MCF 10A (cell line): ENCODE measurements around the gene TRIM26. TPM values are rescaled to one million over a fixed set of nuclear protein-coding genes. Genes with fewer than 3 reads are reported as not detected.

ENCODE experiments used
- BruUV-seq: library from RNA; stranded (reverse); fragments of 400-500 nt; replicated peaks from 2 replicates; lab custom pipeline; 2021; lab: Mats Ljungman, UMichigan
- CTCF ChIA-PET: fragments of 300-600 bp; sonication (Branson Sonifier 250); formaldehyde crosslinking; extraction: SDS; loops from one replicate; lab custom pipeline; 2021; ENCODE audit warnings: antibody characterized with exemption, inconsistent platforms; lab: Yijun Ruan, JAX
- POLR2A ChIA-PET: fragments of 300-600, 350-650 bp; sonication (Branson Sonifier 250); formaldehyde crosslinking; extraction: SDS; loops from one replicate; lab custom pipeline; 2020; ENCODE audit warnings: antibody characterized with exemption, inconsistent platforms; lab: Yijun Ruan, JAX
- DNase-seq: peaks from one replicate; pipeline ENCODE4 v3.0.0-alpha.2; 2018; ENCODE audit not compliant: unreplicated experiment
- H3K27ac Mint-ChIP-seq: one replicate; pipeline ENCODE4 v1.8.0; 2022; ENCODE audit warnings: mild to moderate bottlenecking, low read depth, mixed read lengths; ENCODE audit not compliant: unreplicated experiment
- H3K27me3 Mint-ChIP-seq: one replicate; pipeline ENCODE4 v1.8.0; 2022; ENCODE audit warnings: mixed read lengths; ENCODE audit not compliant: insufficient read depth, unreplicated experiment
- H3K36me3 Mint-ChIP-seq: one replicate; pipeline ENCODE4 v1.8.0; 2022; ENCODE audit warnings: mild to moderate bottlenecking, moderate library complexity, mixed read lengths; ENCODE audit not compliant: insufficient read depth, unreplicated experiment
- H3K4me1 Mint-ChIP-seq: one replicate; pipeline ENCODE4 v1.8.0; 2022; ENCODE audit warnings: mixed read lengths; ENCODE audit not compliant: insufficient read depth, unreplicated experiment
- H3K4me3 Mint-ChIP-seq: one replicate; pipeline ENCODE4 v1.8.0; 2022; ENCODE audit warnings: mild to moderate bottlenecking, moderate library complexity, mixed read lengths; ENCODE audit not compliant: unreplicated experiment
- H3K9me3 Mint-ChIP-seq: one replicate; pipeline ENCODE4 v1.8.0; 2022; ENCODE audit warnings: mixed read lengths; ENCODE audit not compliant: unreplicated experiment
- CTCF ChIP-seq: fragments of 200-600 bp; IDR thresholded peaks from one replicate; pipeline ENCODE4 v1.8.0; 2022; ENCODE audit warnings: antibody characterized with exemption, mild to moderate bottlenecking; ENCODE audit not compliant: unreplicated experiment
- intact Hi-C: fragments of 100-400 bp; cut with micrococcal nuclease; formaldehyde crosslinking; loops from 2 replicates; pipeline ENCODE4 v1.14.1; 2022
- total RNA-seq: library from RNA; stranded (reverse); gene quantifications from 2 replicates; pipeline ENCODE4 v1.2.3, GENCODE V29; 2022

TRIM26 gene
- total RNA-seq, 1 experiment from 2014 or later = 60.6 TPM

- ChIA-PET CTCF (interaction anchor here (1.2 kb wide), 1 partner anchor 14 kb away, joined by 5 read pairs; no protein-coding TSS in a partner anchor), POLR2A (interaction anchor here (1.3 to 1.5 kb wide), 2 partner anchors 15 to 21 kb away, joined by 5 to 9 read pairs; partner anchors contain the start of gene TRIM26)
- intact Hi-C loops = no loop called here
- DNase-seq = no peak
- Mint-ChIP-seq H3K36me3 (no peaks in the 10 kb centered on the region), H3K9me3 (peaks cover 6% of the 10 kb centered on the region), H3K27me3 (peaks cover 47% of the 10 kb centered on the region), H3K4me1 (peaks cover 10% of the 10 kb centered on the region), H3K4me3 (no peak overlapping the region), H3K27ac (no peak overlapping the region)
- BruUV-seq = no TSS peak
- TF ChIP-seq CTCF = no peak
These were observed 21.1 kb upstream of the TRIM26 start for GRCh38 chr6:30234356-30234755.

GRCh38 chr6:30231067-30231466, 17.9 kb upstream of the TRIM26 start:
- Mint-ChIP-seq H3K4me3 (no peak overlapping the region), H3K4me1 (peaks cover 10% of the 10 kb centered on the region), H3K27ac (no peak overlapping the region), H3K27me3 (peaks cover 37% of the 10 kb centered on the region), H3K9me3 (peaks cover 7% of the 10 kb centered on the region), H3K36me3 (no peaks in the 10 kb centered on the region)
- BruUV-seq = no TSS peak
- no peak for TF ChIP-seq CTCF
- no peak for DNase-seq
- intact Hi-C loops = no loop called here
- POLR2A ChIA-PET = interaction anchor here (1.0 to 1.9 kb wide), 5 partner anchors 12 to 95 kb away, joined by 3 to 6 read pairs (median 3); partner anchors contain the start of genes TRIM26 and TRIM39
- CTCF ChIA-PET = interaction anchor here (0.6 kb wide), 1 partner anchor 11 kb away, joined by 3 read pairs; no protein-coding TSS in a partner anchor

- intact Hi-C loops = no loop called here
- H3K4me1 Mint-ChIP-seq = no peaks in the 10 kb centered on the region
- H3K4me3 Mint-ChIP-seq = no peak overlapping the region
- ChIA-PET POLR2A (interaction anchor here (1.2 to 2.6 kb wide), 2 partner anchors 10 to 14 kb away, joined by 3 to 15 read pairs; no protein-coding TSS in a partner anchor), CTCF (interaction anchor here (1.4 to 3.5 kb wide), 2 partner anchors 9 to 10 kb away, joined by 6 to 28 read pairs; no protein-coding TSS in a partner anchor)
- TF ChIP-seq CTCF = no peak
- no TSS peak for BruUV-seq
- H3K27ac Mint-ChIP-seq = no peak overlapping the region
- H3K9me3 Mint-ChIP-seq = peaks cover 25% of the 10 kb centered on the region
- no peak for DNase-seq
- no peaks in the 10 kb centered on the region for H3K36me3 Mint-ChIP-seq
- peaks cover 6% of the 10 kb centered on the region for H3K27me3 Mint-ChIP-seq
These were observed 14.7 kb upstream of the TRIM26 start for GRCh38 chr6:30227763-30228487.

- H3K9me3 Mint-ChIP-seq = peaks cover 25% of the 10 kb centered on the region
- no peaks in the 10 kb centered on the region for H3K36me3 Mint-ChIP-seq
- H3K4me3 Mint-ChIP-seq = no peak overlapping the region
- no peak for TF ChIP-seq CTCF
- ChIA-PET CTCF (interaction anchor here (1.4 to 3.5 kb wide), 2 partner anchors 9 to 11 kb away, joined by 6 to 28 read pairs; no protein-coding TSS in a partner anchor), POLR2A (interaction anchor here (1.1 to 2.6 kb wide), 3 partner anchors 9 to 86 kb away, joined by 3 to 15 read pairs (median 3); no protein-coding TSS in a partner anchor)
- no peak overlapping the region for H3K27ac Mint-ChIP-seq
- intact Hi-C loops = no loop called here
- no peaks in the 10 kb centered on the region for H3K4me1 Mint-ChIP-seq
- H3K27me3 Mint-ChIP-seq = no peaks in the 10 kb centered on the region
- no peak for DNase-seq
- no TSS peak for BruUV-seq
These were observed 14.1 kb upstream of the TRIM26 start for GRCh38 chr6:30227242-30227722.
